SH-SY5Y (cell line): ENCODE data around the gene C4BPB.

Source experiments
- GATA2 ChIP-seq: IDR thresholded peaks from 2 replicates; pipeline ENCODE4 v1.6.1; 2011; ENCODE audit warnings: mild to moderate bottlenecking, low read depth, low read length
- GATA3 ChIP-seq: IDR thresholded peaks from 2 replicates; pipeline ENCODE4 v1.6.1; 2011; ENCODE audit warnings: low read depth, mild to moderate bottlenecking, low read length, moderate library complexity

The C4BPB gene

GRCh38 chr1:207072233-207072632 is 16.4 kb upstream of the C4BPB start:
- TF ChIP-seq GATA3 (no peak), GATA2 (no peak)

GRCh38 chr1:207073906-207074820 is 14.5 kb upstream of the C4BPB start:
- TF ChIP-seq GATA2 = no peak

GRCh38 chr1:207076181-207076955 is 12.3 kb upstream of the C4BPB start:
- TF ChIP-seq GATA2 (no peak), GATA3 (no peak)

- TF ChIP-seq GATA3 = no peak
- no peak for TF ChIP-seq GATA2
Observed at GRCh38 chr1:207077012-207077411, 11.6 kb upstream of the C4BPB start.

GRCh38 chr1:207077470-207078377 is 10.9 kb upstream of the C4BPB start:
- TF ChIP-seq GATA3 (no peak), GATA2 (no peak)

GRCh38 chr1:207078578-207079132 is 10.0 kb upstream of the C4BPB start:
- TF ChIP-seq GATA3 = no peak
- no peak for TF ChIP-seq GATA2

GRCh38 chr1:207079706-207080241 is 8.9 kb upstream of the C4BPB start:
- no peak for TF ChIP-seq GATA2
- no peak for TF ChIP-seq GATA3

GRCh38 chr1:207081088-207081487 is 7.6 kb upstream of the C4BPB start:
- no peak for TF ChIP-seq GATA3
- TF ChIP-seq GATA2 = no peak

- TF ChIP-seq GATA3 (no peak), GATA2 (no peak)
Observed at GRCh38 chr1:207081806-207082205, 6.9 kb upstream of the C4BPB start.

- TF ChIP-seq GATA3 (no peak), GATA2 (no peak)
Observed at GRCh38 chr1:207084232-207084631, 4.4 kb upstream of the C4BPB start.

- no peak for TF ChIP-seq GATA3
- TF ChIP-seq GATA2 = no peak
Observed at GRCh38 chr1:207084701-207085180, 3.9 kb upstream of the C4BPB start.

- TF ChIP-seq GATA2 = no peak
- no peak for TF ChIP-seq GATA3
Observed at GRCh38 chr1:207085887-207086286, 2.8 kb upstream of the C4BPB start.

- TF ChIP-seq GATA3 = no peak
- TF ChIP-seq GATA2 = no peak
Observed at GRCh38 chr1:207088161-207088560, 499 bp upstream of the C4BPB start.
